GM11168 (cell line): ENCODE results near the gene ZMYM4.

Experiments
- in situ Hi-C: fragments of 300-500 bp; cut with MboI; formaldehyde crosslinking; loops from one replicate; pipeline ENCODE4 v1.12.0; 2022; ENCODE audit warnings: low sequenced_read_pairs; ENCODE audit not compliant: unreplicated experiment

Gene ZMYM4

GRCh38 chr1:35390600-35391494 is 122.3 kb downstream of the ZMYM4 start:
- in situ Hi-C loops = no loop called here

- in situ Hi-C loops = no loop called here
These were observed 125.9 kb downstream of the ZMYM4 start for GRCh38 chr1:35394386-35394785.

GRCh38 chr1:35398739-35399138 is 130.2 kb downstream of the ZMYM4 start:
- in situ Hi-C loops = no loop called here

GRCh38 chr1:35401049-35401448 is 132.5 kb downstream of the ZMYM4 start:
- in situ Hi-C loops = no loop called here

GRCh38 chr1:35406103-35406502 is 137.6 kb downstream of the ZMYM4 start:
- in situ Hi-C loops = no loop called here

- in situ Hi-C loops = no loop called here
These were observed 139.2 kb downstream of the ZMYM4 start for GRCh38 chr1:35407743-35408142.

- in situ Hi-C loops = no loop called here
These were observed 140.4 kb downstream of the ZMYM4 start for GRCh38 chr1:35408925-35409324.

GRCh38 chr1:35426097-35426586 is 157.6 kb downstream of the ZMYM4 start:
- in situ Hi-C loops = no loop called here

GRCh38 chr1:35428360-35428759 is 159.9 kb downstream of the ZMYM4 start:
- in situ Hi-C loops = no loop called here

GRCh38 chr1:35430762-35431161 is 162.3 kb downstream of the ZMYM4 start:
- in situ Hi-C loops = no loop called here

GRCh38 chr1:35431173-35431599 is 162.7 kb downstream of the ZMYM4 start:
- in situ Hi-C loops = no loop called here

- in situ Hi-C loops = no loop called here
These were observed 163.7 kb downstream of the ZMYM4 start for GRCh38 chr1:35432231-35432630.

- in situ Hi-C loops = no loop called here
These were observed 165.2 kb downstream of the ZMYM4 start for GRCh38 chr1:35433714-35434113.

GRCh38 chr1:35434703-35435102 is 166.2 kb downstream of the ZMYM4 start:
- in situ Hi-C loops = no loop called here

GRCh38 chr1:35436078-35436477 is 167.6 kb downstream of the ZMYM4 start:
- in situ Hi-C loops = no loop called here

GRCh38 chr1:35437200-35437599 is 168.7 kb downstream of the ZMYM4 start:
- in situ Hi-C loops = no loop called here

- in situ Hi-C loops = loop anchor here (10.0 kb wide), 1 partner anchor 125 kb away; no protein-coding TSS in a partner anchor
These were observed 171.1 kb downstream of the ZMYM4 start for GRCh38 chr1:35439626-35440025.

- in situ Hi-C loops = loop anchor here (10.0 kb wide), 1 partner anchor 123 kb away; no protein-coding TSS in a partner anchor
These were observed 173.5 kb downstream of the ZMYM4 start for GRCh38 chr1:35441926-35442579.

- in situ Hi-C loops = loop anchor here (10.0 kb wide), 1 partner anchor 122 kb away; no protein-coding TSS in a partner anchor
These were observed 174.2 kb downstream of the ZMYM4 start for GRCh38 chr1:35442734-35443133.

- in situ Hi-C loops = loop anchor here (10.0 kb wide), 1 partner anchor 121 kb away; no protein-coding TSS in a partner anchor
These were observed 175.4 kb downstream of the ZMYM4 start for GRCh38 chr1:35443768-35444518.

- in situ Hi-C loops = loop anchor here (10.0 kb wide), 1 partner anchor 120 kb away; no protein-coding TSS in a partner anchor
These were observed 175.9 kb downstream of the ZMYM4 start for GRCh38 chr1:35444519-35444774.
